NB4 (cell line): ENCODE data around the gene FIP1L1.

ENCODE experiments used
- DNase-seq: peaks from one replicate; pipeline ENCODE4 v3.0.0; 2010; ENCODE audit warnings: low read depth
- H3K4me3 ChIP-seq: one replicate; pipeline ENCODE4 v1.5.1; 2011; ENCODE audit warnings: mild to moderate bottlenecking, low read depth, low read length, moderate library complexity
- MYC ChIP-seq: IDR thresholded peaks from 2 replicates; pipeline ENCODE4 v1.6.1; 2011; ENCODE audit warnings: low read depth, low read length
- POLR2A ChIP-seq: IDR thresholded peaks from 2 replicates; pipeline ENCODE4 v1.6.1; 2011; ENCODE audit warnings: mild to moderate bottlenecking; ENCODE audit not compliant: insufficient read length; ENCODE audit errors: extremely low read depth
- TF ChIP-seq, protein P1 (sequence below): IDR thresholded peaks from one replicate; pipeline ENCODE4 v1.5.1; 2012; ENCODE audit warnings: low read depth, low read length
- TF ChIP-seq, protein P2 (sequence below): IDR thresholded peaks from 2 replicates; pipeline ENCODE4 v1.6.1; 2011; ENCODE audit warnings: low read depth, low read length

The FIP1L1 gene

DNA sequence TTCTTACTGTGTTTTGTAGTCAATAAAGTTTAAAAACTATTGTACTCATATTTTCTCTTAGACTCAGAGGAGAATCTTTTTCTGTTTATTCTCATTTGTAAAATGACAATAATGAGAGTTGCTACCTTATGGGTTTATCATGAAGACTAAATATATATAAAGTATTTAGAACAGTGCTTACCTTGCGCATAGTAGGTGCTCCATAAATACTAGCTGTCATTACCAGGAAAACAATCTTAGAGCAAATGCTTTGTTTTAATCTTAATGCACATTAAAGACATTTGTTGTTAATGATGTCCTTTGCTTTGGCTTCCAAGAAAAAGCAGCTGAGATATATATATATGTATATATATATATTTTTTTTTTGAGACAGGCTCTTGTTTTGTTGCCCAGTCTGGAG is 44.9 kb downstream of the FIP1L1 start:
- no peak overlapping the region for H3K4me3 ChIP-seq
- TF ChIP-seq MYC (no peak), POLR2A (no peak)
- TF ChIP-seq, protein P1, sequence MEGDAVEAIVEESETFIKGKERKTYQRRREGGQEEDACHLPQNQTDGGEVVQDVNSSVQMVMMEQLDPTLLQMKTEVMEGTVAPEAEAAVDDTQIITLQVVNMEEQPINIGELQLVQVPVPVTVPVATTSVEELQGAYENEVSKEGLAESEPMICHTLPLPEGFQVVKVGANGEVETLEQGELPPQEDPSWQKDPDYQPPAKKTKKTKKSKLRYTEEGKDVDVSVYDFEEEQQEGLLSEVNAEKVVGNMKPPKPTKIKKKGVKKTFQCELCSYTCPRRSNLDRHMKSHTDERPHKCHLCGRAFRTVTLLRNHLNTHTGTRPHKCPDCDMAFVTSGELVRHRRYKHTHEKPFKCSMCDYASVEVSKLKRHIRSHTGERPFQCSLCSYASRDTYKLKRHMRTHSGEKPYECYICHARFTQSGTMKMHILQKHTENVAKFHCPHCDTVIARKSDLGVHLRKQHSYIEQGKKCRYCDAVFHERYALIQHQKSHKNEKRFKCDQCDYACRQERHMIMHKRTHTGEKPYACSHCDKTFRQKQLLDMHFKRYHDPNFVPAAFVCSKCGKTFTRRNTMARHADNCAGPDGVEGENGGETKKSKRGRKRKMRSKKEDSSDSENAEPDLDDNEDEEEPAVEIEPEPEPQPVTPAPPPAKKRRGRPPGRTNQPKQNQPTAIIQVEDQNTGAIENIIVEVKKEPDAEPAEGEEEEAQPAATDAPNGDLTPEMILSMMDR = no peak
- TF ChIP-seq, protein P2, sequence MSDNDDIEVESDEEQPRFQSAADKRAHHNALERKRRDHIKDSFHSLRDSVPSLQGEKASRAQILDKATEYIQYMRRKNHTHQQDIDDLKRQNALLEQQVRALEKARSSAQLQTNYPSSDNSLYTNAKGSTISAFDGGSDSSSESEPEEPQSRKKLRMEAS = no peak
- DNase-seq = no peak

DNA sequence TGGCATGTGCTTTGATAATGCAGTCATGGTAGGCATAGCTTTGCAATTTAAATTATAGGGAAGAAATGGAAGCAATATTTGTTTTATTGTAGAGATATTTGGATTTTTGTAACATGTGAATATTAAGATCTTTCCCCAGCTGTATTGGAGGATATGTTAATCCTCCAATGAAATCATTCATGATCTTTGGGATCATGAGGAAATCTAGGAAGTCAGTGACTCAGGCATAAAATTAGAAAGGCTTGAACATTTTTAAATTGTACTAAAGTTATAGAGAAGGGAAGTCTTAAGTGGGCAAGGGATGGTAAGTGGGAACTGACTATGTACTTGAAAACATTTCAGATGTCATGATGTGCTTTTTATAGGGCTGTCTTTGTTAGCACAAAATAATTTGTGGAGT is 46.8 kb downstream of the FIP1L1 start:
- DNase-seq = no peak
- H3K4me3 ChIP-seq = no peak overlapping the region
- TF ChIP-seq MYC (no peak), POLR2A (no peak)
- TF ChIP-seq, protein P2 = no peak
- TF ChIP-seq, protein P1 = no peak

DNA sequence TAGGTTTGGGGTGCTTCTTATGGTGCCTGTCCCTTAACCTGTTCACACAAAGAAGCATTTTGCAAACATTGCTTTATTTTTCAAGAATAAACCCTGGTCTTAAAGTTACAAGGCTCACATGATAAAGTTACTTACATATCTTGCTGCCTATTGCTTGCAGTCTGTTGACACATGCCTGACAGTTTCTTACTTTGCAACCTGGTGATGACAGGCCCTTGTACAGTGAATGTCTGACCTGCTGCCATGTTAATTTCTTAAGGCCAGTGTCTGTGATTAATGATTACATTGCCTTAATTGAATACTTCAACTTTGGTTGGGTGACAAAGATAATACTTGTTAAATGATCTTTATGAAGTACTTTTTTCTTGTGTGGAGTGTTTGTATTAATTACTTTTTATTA is 49.9 kb downstream of the FIP1L1 start:
- DNase-seq = no peak
- TF ChIP-seq POLR2A (no peak), MYC (no peak)
- TF ChIP-seq, protein P2 = no peak
- TF ChIP-seq, protein P1 = no peak
- H3K4me3 ChIP-seq = no peak overlapping the region

DNA sequence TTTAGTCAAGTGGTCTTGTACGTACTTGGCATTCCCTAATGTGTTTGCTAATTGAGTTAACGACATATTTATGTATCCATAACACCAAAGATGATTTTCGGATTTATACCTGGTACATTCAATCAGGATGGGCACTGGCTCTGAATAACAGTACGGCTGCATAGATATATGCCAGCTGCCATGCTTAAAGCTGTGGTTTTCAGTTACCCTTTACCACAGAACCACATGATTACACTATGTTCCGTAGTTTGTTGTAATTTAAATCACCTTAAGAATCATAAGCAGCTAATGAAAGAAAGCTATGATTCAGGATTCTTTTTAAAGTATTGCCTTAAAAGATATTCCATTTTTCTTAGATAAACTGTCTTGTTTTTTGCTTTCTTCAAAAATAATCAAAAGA is 53.6 kb downstream of the FIP1L1 start:
- TF ChIP-seq, protein P1 = no peak
- TF ChIP-seq, protein P2 = no peak
- TF ChIP-seq MYC (no peak), POLR2A (no peak)
- peak; percentile 9 for DNase-seq
- H3K4me3 ChIP-seq = no peak overlapping the region

DNA sequence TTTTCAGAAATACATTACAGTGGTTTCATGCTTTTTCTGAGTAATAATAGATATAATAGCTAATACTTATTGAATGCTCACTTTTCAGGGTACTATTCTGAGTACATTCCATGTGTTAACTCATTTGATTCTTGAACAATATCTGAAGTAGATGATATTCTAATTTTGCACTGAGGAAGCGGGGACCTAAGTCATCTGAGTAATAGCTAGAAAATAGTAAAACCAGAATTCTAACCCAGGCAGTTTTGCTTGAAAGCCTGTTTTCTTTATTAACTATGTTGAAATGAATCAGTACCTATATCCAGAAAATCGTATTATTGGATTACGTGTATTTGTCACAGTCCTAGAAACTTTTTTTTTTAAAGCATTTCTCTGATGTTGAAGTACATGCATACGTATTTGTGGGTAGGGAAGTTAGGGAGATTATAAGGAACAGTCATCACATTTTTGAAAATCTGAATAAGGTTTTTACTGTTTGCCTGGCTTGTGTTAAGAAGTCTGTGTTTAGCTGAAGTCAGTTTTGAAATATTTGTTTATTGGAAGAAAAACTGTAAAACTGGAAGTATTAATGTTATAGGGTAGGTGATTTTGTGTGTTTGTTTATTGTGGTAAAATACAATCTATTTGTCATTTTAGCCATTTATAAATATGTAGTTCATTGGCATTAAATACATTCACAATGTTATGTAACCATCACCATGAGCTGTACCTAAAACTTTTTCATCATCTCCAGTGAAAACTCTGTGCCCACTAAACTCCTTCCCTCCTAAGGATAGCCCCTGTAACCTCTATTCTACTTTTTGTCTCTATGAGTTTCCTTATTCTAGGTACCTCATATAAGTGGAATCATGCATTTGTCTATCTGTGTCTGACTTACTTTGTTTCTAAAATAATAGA is 55.3 kb downstream of the FIP1L1 start:
- no peak for DNase-seq
- no peak overlapping the region for H3K4me3 ChIP-seq
- TF ChIP-seq MYC (no peak), POLR2A (no peak)
- TF ChIP-seq, protein P2 = no peak
- TF ChIP-seq, protein P1 = no peak

DNA sequence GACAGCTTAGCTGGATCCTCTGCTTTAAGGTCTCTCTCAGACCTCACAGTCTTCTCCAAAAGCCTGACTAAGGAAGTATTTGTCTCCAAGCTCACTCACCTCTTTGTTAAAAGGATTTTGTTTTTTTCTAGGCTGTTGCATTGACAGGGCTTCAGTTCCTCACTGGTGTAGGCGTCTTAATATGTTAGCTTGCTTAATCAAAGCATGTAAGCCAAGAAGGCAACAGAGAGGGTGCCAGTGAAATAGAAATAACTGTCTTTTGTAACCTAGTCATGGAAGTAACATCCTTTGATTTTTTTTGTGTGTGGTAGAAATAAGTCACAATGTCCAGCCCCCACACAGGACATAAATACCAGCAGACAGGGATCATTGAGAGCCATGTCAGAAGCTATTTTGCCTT is 58.8 kb downstream of the FIP1L1 start:
- DNase-seq = no peak
- TF ChIP-seq, protein P1 = no peak
- TF ChIP-seq, protein P2 = no peak
- no peak for TF ChIP-seq POLR2A
- TF ChIP-seq MYC = no peak
- no peak overlapping the region for H3K4me3 ChIP-seq
